Esophagus squamous epithelium (tissue), 4 donors: ENCODE measurements around the gene YBX1.

ENCODE experiments used
- POLR2A ChIP-seq, 4 donors: fragments of 450-650 bp; IDR thresholded peaks; one replicate each; pipeline ENCODE4 v1.6.1; 2017; ENCODE audit warnings: antibody characterized with exemption in 4 of 4, mild to moderate bottlenecking in 4 of 4, moderate library complexity in 3 of 4
- TF ChIP-seq, protein P1 (sequence below), 6 experiments: fragments of 450-650 bp in 4 of 6; fragments of 200-600 bp in 2 of 6; sonication (generic) in 2 of 6; IDR thresholded peaks; one replicate each; pipeline ENCODE4 v1.5.1; 2016 to 2019; ENCODE audit warnings: antibody characterized with exemption in 6 of 6, mild to moderate bottlenecking in 4 of 6, moderate library complexity in 4 of 6

DNA sequence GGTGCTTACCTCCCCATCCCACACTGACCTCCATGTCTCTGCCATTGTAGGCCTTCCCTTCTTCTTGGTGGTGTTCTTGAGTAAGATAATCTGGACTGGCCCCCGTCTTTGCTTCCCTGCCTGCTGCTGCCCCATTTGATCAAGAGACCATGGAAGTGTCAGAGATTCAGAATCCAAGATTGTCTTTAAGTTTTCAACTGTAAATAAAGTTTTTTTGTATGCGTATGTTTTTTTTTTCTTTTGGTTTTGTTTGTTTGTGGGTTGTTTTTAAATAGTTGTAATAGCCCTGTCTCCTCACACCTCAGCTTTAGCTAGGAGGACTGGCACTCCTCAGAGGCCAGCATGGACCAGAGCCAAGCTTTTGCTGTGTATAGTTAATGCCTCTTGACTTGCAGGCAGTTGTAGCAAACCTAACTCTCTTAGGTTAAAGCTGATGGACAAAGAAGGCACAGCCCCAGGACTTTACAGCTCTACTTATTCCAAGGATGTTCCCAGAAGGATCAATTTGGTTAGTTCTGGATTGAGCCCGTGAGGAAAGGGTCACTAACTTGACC lies 5.6 kb upstream of the YBX1 start:
- TF ChIP-seq, protein P1, sequence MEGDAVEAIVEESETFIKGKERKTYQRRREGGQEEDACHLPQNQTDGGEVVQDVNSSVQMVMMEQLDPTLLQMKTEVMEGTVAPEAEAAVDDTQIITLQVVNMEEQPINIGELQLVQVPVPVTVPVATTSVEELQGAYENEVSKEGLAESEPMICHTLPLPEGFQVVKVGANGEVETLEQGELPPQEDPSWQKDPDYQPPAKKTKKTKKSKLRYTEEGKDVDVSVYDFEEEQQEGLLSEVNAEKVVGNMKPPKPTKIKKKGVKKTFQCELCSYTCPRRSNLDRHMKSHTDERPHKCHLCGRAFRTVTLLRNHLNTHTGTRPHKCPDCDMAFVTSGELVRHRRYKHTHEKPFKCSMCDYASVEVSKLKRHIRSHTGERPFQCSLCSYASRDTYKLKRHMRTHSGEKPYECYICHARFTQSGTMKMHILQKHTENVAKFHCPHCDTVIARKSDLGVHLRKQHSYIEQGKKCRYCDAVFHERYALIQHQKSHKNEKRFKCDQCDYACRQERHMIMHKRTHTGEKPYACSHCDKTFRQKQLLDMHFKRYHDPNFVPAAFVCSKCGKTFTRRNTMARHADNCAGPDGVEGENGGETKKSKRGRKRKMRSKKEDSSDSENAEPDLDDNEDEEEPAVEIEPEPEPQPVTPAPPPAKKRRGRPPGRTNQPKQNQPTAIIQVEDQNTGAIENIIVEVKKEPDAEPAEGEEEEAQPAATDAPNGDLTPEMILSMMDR (IDR thresholded peaks at IDR 0.05): no peak
- TF ChIP-seq POLR2A (IDR thresholded peaks at IDR 0.05): no peak
